ENCODE measurements around the gene KCNQ5. TPM values are rescaled to one million over a fixed set of nuclear protein-coding genes. Genes with fewer than 3 reads are reported as not detected.

Gene KCNQ5
- total and polyA plus RNA-seq, 2 donors: 1.0 to 1.7 TPM

- no peaks in the 10 kb centered on the region for H3K4me1 ChIP-seq (ENCODE audit: control insufficient read depth in 2 of 2, insufficient read depth in 2 of 2, low read length in 2 of 2)
- no peak for DNase-seq (ENCODE audit: low read depth in 6 of 9, low spot score in 9 of 9)
- no peak overlapping the region for H3K27ac ChIP-seq (ENCODE audit: low read depth in 1 of 2, low read length in 1 of 2)
- H3K4me3 ChIP-seq (ENCODE audit: low read length in 2 of 2): no peak overlapping the region
- whole genome bisulfite sequencing: 98% methylated on average over 5 of the region's 5 CpGs
- no peaks in the 10 kb centered on the region for H3K27me3 ChIP-seq (ENCODE audit: control insufficient read depth in 2 of 2, insufficient read depth in 1 of 2, low read length in 1 of 2)
- H3K9me3 ChIP-seq (ENCODE audit: control insufficient read depth in 2 of 2, insufficient read depth in 1 of 2, low read length in 1 of 2): no peaks in the 10 kb centered on the region
- H3K36me3 ChIP-seq (ENCODE audit: control insufficient read depth in 2 of 2, insufficient read depth in 2 of 2, low read length in 1 of 2): no peaks in the 10 kb centered on the region
These were observed 37.9 kb downstream of the KCNQ5 start for GRCh38 chr6:72659754-72660153.

- Histone ChIP-seq H3K9me3 (ENCODE audit: control insufficient read depth in 2 of 2, insufficient read depth in 1 of 2, low read length in 1 of 2) (no peaks in the 10 kb centered on the region), H3K36me3 (ENCODE audit: control insufficient read depth in 2 of 2, insufficient read depth in 2 of 2, low read length in 1 of 2) (no peaks in the 10 kb centered on the region), H3K27ac (ENCODE audit: low read depth in 1 of 2, low read length in 1 of 2) (no peak overlapping the region), H3K4me3 (ENCODE audit: low read length in 2 of 2) (no peak overlapping the region), H3K27me3 (ENCODE audit: control insufficient read depth in 2 of 2, insufficient read depth in 1 of 2, low read length in 1 of 2) (no peaks in the 10 kb centered on the region), H3K4me1 (ENCODE audit: control insufficient read depth in 2 of 2, insufficient read depth in 2 of 2, low read length in 2 of 2) (no peaks in the 10 kb centered on the region)
- DNase-seq (ENCODE audit: low read depth in 6 of 9, low spot score in 9 of 9): no peak
- 97% methylated on average over 1 of the region's 1 CpG for WGBS
These were observed 39.5 kb downstream of the KCNQ5 start for GRCh38 chr6:72661411-72661810.

DNA sequence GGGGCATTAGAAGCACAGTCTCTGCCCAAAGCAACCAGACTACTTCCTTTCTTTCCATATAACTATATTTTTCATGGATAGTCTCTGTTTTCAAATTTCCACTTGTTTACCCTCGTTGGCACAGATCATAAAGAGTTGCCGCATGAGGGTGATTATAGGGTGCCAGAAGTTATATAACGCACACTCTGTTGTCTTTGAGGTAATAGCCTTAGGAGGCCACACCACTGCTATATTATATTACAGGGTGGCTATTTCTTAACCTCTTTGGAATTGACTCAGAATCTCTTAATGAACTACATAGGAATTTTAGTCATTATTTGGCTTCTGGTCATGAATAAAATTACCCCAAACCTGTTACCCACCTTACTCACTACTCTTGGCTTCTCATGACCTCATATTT is 43.7 kb downstream of the KCNQ5 start:
- H3K27me3 ChIP-seq (ENCODE audit: control insufficient read depth in 2 of 2, insufficient read depth in 1 of 2, low read length in 1 of 2): no peaks in the 10 kb centered on the region
- no peaks in the 10 kb centered on the region for H3K36me3 ChIP-seq (ENCODE audit: control insufficient read depth in 2 of 2, insufficient read depth in 2 of 2, low read length in 1 of 2)
- 98% methylated on average over 3 of the region's 3 CpGs for WGBS
- DNase-seq (ENCODE audit: low read depth in 6 of 9, low spot score in 9 of 9): no peak
- no peak overlapping the region for H3K4me3 ChIP-seq (ENCODE audit: low read length in 2 of 2)
- H3K9me3 ChIP-seq (ENCODE audit: control insufficient read depth in 2 of 2, insufficient read depth in 1 of 2, low read length in 1 of 2): no peaks in the 10 kb centered on the region
- H3K4me1 ChIP-seq (ENCODE audit: control insufficient read depth in 2 of 2, insufficient read depth in 2 of 2, low read length in 2 of 2): no peaks in the 10 kb centered on the region
- H3K27ac ChIP-seq (ENCODE audit: low read depth in 1 of 2, low read length in 1 of 2): no peak overlapping the region

- WGBS: 72% methylated on average over 3 of the region's 3 CpGs
- Histone ChIP-seq H3K9me3 (ENCODE audit: control insufficient read depth in 2 of 2, insufficient read depth in 1 of 2, low read length in 1 of 2) (no peaks in the 10 kb centered on the region), H3K4me1 (ENCODE audit: control insufficient read depth in 2 of 2, insufficient read depth in 2 of 2, low read length in 2 of 2) (no peaks in the 10 kb centered on the region), H3K4me3 (ENCODE audit: low read length in 2 of 2) (no peak overlapping the region), H3K27me3 (ENCODE audit: control insufficient read depth in 2 of 2, insufficient read depth in 1 of 2, low read length in 1 of 2) (no peaks in the 10 kb centered on the region), H3K27ac (ENCODE audit: low read depth in 1 of 2, low read length in 1 of 2) (no peak overlapping the region), H3K36me3 (ENCODE audit: control insufficient read depth in 2 of 2, insufficient read depth in 2 of 2, low read length in 1 of 2) (no peaks in the 10 kb centered on the region)
- DNase-seq (ENCODE audit: low read depth in 6 of 9, low spot score in 9 of 9): peak in 4 of 9 donors; percentile 3 to 57 (median 16)
These were observed 47.5 kb downstream of the KCNQ5 start for GRCh38 chr6:72669324-72669723.

GRCh38 chr6:72672906-72673305 is 51.0 kb downstream of the KCNQ5 start:
- 98% methylated on average over 1 of the region's 1 CpG for WGBS
- no peak for DNase-seq (ENCODE audit: low read depth in 6 of 9, low spot score in 9 of 9)
- Histone ChIP-seq H3K36me3 (ENCODE audit: control insufficient read depth in 2 of 2, insufficient read depth in 2 of 2, low read length in 1 of 2) (no peaks in the 10 kb centered on the region), H3K4me1 (ENCODE audit: control insufficient read depth in 2 of 2, insufficient read depth in 2 of 2, low read length in 2 of 2) (no peaks in the 10 kb centered on the region), H3K27ac (ENCODE audit: low read depth in 1 of 2, low read length in 1 of 2) (no peak overlapping the region), H3K4me3 (ENCODE audit: low read length in 2 of 2) (no peak overlapping the region), H3K27me3 (ENCODE audit: control insufficient read depth in 2 of 2, insufficient read depth in 1 of 2, low read length in 1 of 2) (no peaks in the 10 kb centered on the region), H3K9me3 (ENCODE audit: control insufficient read depth in 2 of 2, insufficient read depth in 1 of 2, low read length in 1 of 2) (no peaks in the 10 kb centered on the region)

GRCh38 chr6:72674842-72675241 is 53.0 kb downstream of the KCNQ5 start:
- H3K9me3 ChIP-seq (ENCODE audit: control insufficient read depth in 2 of 2, insufficient read depth in 1 of 2, low read length in 1 of 2): no peaks in the 10 kb centered on the region
- DNase-seq (ENCODE audit: low read depth in 6 of 9, low spot score in 9 of 9): no peak
- H3K27me3 ChIP-seq (ENCODE audit: control insufficient read depth in 2 of 2, insufficient read depth in 1 of 2, low read length in 1 of 2): no peaks in the 10 kb centered on the region
- no peak overlapping the region for H3K4me3 ChIP-seq (ENCODE audit: low read length in 2 of 2)
- no peak overlapping the region for H3K27ac ChIP-seq (ENCODE audit: low read depth in 1 of 2, low read length in 1 of 2)
- WGBS: 99% methylated on average over 1 of the region's 1 CpG
- no peaks in the 10 kb centered on the region for H3K4me1 ChIP-seq (ENCODE audit: control insufficient read depth in 2 of 2, insufficient read depth in 2 of 2, low read length in 2 of 2)
- H3K36me3 ChIP-seq (ENCODE audit: control insufficient read depth in 2 of 2, insufficient read depth in 2 of 2, low read length in 1 of 2): no peaks in the 10 kb centered on the region

- Histone ChIP-seq H3K4me1 (ENCODE audit: control insufficient read depth in 2 of 2, insufficient read depth in 2 of 2, low read length in 2 of 2) (no peaks in the 10 kb centered on the region), H3K27me3 (ENCODE audit: control insufficient read depth in 2 of 2, insufficient read depth in 1 of 2, low read length in 1 of 2) (no peaks in the 10 kb centered on the region), H3K27ac (ENCODE audit: low read depth in 1 of 2, low read length in 1 of 2) (no peak overlapping the region), H3K36me3 (ENCODE audit: control insufficient read depth in 2 of 2, insufficient read depth in 2 of 2, low read length in 1 of 2) (no peaks in the 10 kb centered on the region), H3K4me3 (ENCODE audit: low read length in 2 of 2) (no peak overlapping the region), H3K9me3 (ENCODE audit: control insufficient read depth in 2 of 2, insufficient read depth in 1 of 2, low read length in 1 of 2) (no peaks in the 10 kb centered on the region)
- no peak for DNase-seq (ENCODE audit: low read depth in 6 of 9, low spot score in 9 of 9)
- WGBS: 100% methylated on average over 1 of the region's 1 CpG
These were observed 53.5 kb downstream of the KCNQ5 start for GRCh38 chr6:72675396-72675795.

DNA sequence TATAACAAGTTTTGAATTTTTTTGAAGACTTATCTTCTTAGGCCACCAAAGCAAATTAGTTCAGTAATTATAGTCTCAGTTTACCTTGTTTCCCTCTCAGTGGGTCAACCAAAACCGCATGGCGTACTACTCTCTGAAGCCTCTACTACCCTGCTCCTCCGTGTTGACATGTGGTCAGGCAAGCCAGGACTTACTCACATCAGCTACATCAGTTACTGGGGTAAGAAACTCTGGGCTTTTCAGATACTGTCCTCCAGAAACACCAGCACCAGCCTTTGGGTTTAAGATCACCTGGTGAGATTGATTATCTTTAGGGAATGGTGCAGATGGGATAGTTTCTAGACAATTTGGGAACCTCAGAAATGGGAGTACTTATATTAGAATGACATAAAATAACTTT is 55.1 kb downstream of the KCNQ5 start:
- over 99% methylated on average over 3 of the region's 3 CpGs for WGBS
- Histone ChIP-seq H3K4me1 (ENCODE audit: control insufficient read depth in 2 of 2, insufficient read depth in 2 of 2, low read length in 2 of 2) (no peaks in the 10 kb centered on the region), H3K9me3 (ENCODE audit: control insufficient read depth in 2 of 2, insufficient read depth in 1 of 2, low read length in 1 of 2) (no peaks in the 10 kb centered on the region), H3K27ac (ENCODE audit: low read depth in 1 of 2, low read length in 1 of 2) (no peak overlapping the region), H3K27me3 (ENCODE audit: control insufficient read depth in 2 of 2, insufficient read depth in 1 of 2, low read length in 1 of 2) (no peaks in the 10 kb centered on the region), H3K36me3 (ENCODE audit: control insufficient read depth in 2 of 2, insufficient read depth in 2 of 2, low read length in 1 of 2) (no peaks in the 10 kb centered on the region), H3K4me3 (ENCODE audit: low read length in 2 of 2) (no peak overlapping the region)
- DNase-seq (ENCODE audit: low read depth in 6 of 9, low spot score in 9 of 9): no peak

- Histone ChIP-seq H3K27me3 (ENCODE audit: control insufficient read depth in 2 of 2, insufficient read depth in 1 of 2, low read length in 1 of 2) (no peaks in the 10 kb centered on the region), H3K4me1 (ENCODE audit: control insufficient read depth in 2 of 2, insufficient read depth in 2 of 2, low read length in 2 of 2) (no peaks in the 10 kb centered on the region), H3K36me3 (ENCODE audit: control insufficient read depth in 2 of 2, insufficient read depth in 2 of 2, low read length in 1 of 2) (no peaks in the 10 kb centered on the region), H3K9me3 (ENCODE audit: control insufficient read depth in 2 of 2, insufficient read depth in 1 of 2, low read length in 1 of 2) (no peaks in the 10 kb centered on the region), H3K4me3 (ENCODE audit: low read length in 2 of 2) (no peak overlapping the region), H3K27ac (ENCODE audit: low read depth in 1 of 2, low read length in 1 of 2) (no peak overlapping the region)
- WGBS: 97% methylated on average over 1 of the region's 1 CpG
- no peak for DNase-seq (ENCODE audit: low read depth in 6 of 9, low spot score in 9 of 9)
These were observed 55.9 kb downstream of the KCNQ5 start for GRCh38 chr6:72677740-72678139.

GRCh38 chr6:72683797-72684196 is 61.9 kb downstream of the KCNQ5 start:
- no peaks in the 10 kb centered on the region for H3K9me3 ChIP-seq (ENCODE audit: control insufficient read depth in 2 of 2, insufficient read depth in 1 of 2, low read length in 1 of 2)
- H3K27ac ChIP-seq (ENCODE audit: low read depth in 1 of 2, low read length in 1 of 2): no peak overlapping the region
- no peaks in the 10 kb centered on the region for H3K27me3 ChIP-seq (ENCODE audit: control insufficient read depth in 2 of 2, insufficient read depth in 1 of 2, low read length in 1 of 2)
- 99% methylated on average over 3 of the region's 3 CpGs for WGBS
- DNase-seq (ENCODE audit: low read depth in 6 of 9, low spot score in 9 of 9): no peak
- no peaks in the 10 kb centered on the region for H3K4me1 ChIP-seq (ENCODE audit: control insufficient read depth in 2 of 2, insufficient read depth in 2 of 2, low read length in 2 of 2)
- no peak overlapping the region for H3K4me3 ChIP-seq (ENCODE audit: low read length in 2 of 2)
- H3K36me3 ChIP-seq (ENCODE audit: control insufficient read depth in 2 of 2, insufficient read depth in 2 of 2, low read length in 1 of 2): no peaks in the 10 kb centered on the region

Data from thymus (tissue), 11 donors.